GM04504 (cell line): ENCODE measurements around the gene CRYL1.

Experiments used
- DNase-seq: peaks from one replicate; pipeline ENCODE4 v3.0.0-alpha.2; 2012; ENCODE audit warnings: low read depth

The CRYL1 gene

GRCh38 chr13:20422362-20422761, 103.3 kb downstream of the CRYL1 start:
- DNase-seq: no peak

GRCh38 chr13:20420938-20421337, 104.7 kb downstream of the CRYL1 start:
- DNase-seq: no peak

GRCh38 chr13:20418953-20419352, 106.7 kb downstream of the CRYL1 start:
- no peak for DNase-seq

- no peak for DNase-seq
Measured at GRCh38 chr13:20416223-20416745, 109.4 kb downstream of the CRYL1 start.

- DNase-seq: no peak
Measured at GRCh38 chr13:20415694-20416107, 110.0 kb downstream of the CRYL1 start.

- no peak for DNase-seq
Measured at GRCh38 chr13:20415306-20415679, 110.4 kb downstream of the CRYL1 start.

GRCh38 chr13:20414546-20415305, 110.9 kb downstream of the CRYL1 start:
- no peak for DNase-seq

GRCh38 chr13:20412691-20413355, 112.8 kb downstream of the CRYL1 start:
- DNase-seq: no peak

- DNase-seq: no peak
Measured at GRCh38 chr13:20411638-20412342, 113.9 kb downstream of the CRYL1 start.

- no peak for DNase-seq
Measured at GRCh38 chr13:20410726-20411125, 114.9 kb downstream of the CRYL1 start.

GRCh38 chr13:20408181-20408580, 117.5 kb downstream of the CRYL1 start:
- DNase-seq: no peak

- no peak for DNase-seq
Measured at GRCh38 chr13:20407759-20408158, 117.9 kb downstream of the CRYL1 start.

GRCh38 chr13:20405691-20406090, 120.0 kb downstream of the CRYL1 start:
- no peak for DNase-seq

GRCh38 chr13:20404488-20405222, 121.0 kb downstream of the CRYL1 start:
- no peak for DNase-seq

- no peak for DNase-seq
Measured at GRCh38 chr13:20403826-20404225, 121.8 kb downstream of the CRYL1 start.

GRCh38 chr13:20402881-20403280, 122.8 kb downstream of the CRYL1 start:
- DNase-seq: no peak

- DNase-seq: no peak
Measured at GRCh38 chr13:20401931-20402856, 123.5 kb downstream of the CRYL1 start.

- DNase-seq: no peak
Measured at GRCh38 chr13:20401531-20401930, 124.1 kb downstream of the CRYL1 start.

- DNase-seq: peak; percentile 32
Measured at GRCh38 chr13:20400774-20401173, 124.9 kb downstream of the CRYL1 start.

- no peak for DNase-seq
Measured at GRCh38 chr13:20399961-20400360, 125.7 kb downstream of the CRYL1 start.

GRCh38 chr13:20399515-20399914, 126.1 kb downstream of the CRYL1 start:
- no peak for DNase-seq
